ENCODE measurements around the gene ATP1A2.

GRCh38 chr1:160066829-160067745 lies 48.5 kb upstream of the ATP1A2 start:
- TF ChIP-seq SIN3A (IDR thresholded peaks at IDR 0.05; ENCODE audit: borderline replicate concordance, insufficient read depth, low read length) (no peak), TAF1 (IDR thresholded peaks at IDR 0.05; ENCODE audit: borderline replicate concordance, insufficient read depth, low read length) (no peak), POLR2AphosphoS5 (IDR thresholded peaks at IDR 0.05; ENCODE audit: low read depth, low read length) (no peak)
- TF ChIP-seq, protein P1, sequence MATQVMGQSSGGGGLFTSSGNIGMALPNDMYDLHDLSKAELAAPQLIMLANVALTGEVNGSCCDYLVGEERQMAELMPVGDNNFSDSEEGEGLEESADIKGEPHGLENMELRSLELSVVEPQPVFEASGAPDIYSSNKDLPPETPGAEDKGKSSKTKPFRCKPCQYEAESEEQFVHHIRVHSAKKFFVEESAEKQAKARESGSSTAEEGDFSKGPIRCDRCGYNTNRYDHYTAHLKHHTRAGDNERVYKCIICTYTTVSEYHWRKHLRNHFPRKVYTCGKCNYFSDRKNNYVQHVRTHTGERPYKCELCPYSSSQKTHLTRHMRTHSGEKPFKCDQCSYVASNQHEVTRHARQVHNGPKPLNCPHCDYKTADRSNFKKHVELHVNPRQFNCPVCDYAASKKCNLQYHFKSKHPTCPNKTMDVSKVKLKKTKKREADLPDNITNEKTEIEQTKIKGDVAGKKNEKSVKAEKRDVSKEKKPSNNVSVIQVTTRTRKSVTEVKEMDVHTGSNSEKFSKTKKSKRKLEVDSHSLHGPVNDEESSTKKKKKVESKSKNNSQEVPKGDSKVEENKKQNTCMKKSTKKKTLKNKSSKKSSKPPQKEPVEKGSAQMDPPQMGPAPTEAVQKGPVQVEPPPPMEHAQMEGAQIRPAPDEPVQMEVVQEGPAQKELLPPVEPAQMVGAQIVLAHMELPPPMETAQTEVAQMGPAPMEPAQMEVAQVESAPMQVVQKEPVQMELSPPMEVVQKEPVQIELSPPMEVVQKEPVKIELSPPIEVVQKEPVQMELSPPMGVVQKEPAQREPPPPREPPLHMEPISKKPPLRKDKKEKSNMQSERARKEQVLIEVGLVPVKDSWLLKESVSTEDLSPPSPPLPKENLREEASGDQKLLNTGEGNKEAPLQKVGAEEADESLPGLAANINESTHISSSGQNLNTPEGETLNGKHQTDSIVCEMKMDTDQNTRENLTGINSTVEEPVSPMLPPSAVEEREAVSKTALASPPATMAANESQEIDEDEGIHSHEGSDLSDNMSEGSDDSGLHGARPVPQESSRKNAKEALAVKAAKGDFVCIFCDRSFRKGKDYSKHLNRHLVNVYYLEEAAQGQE (IDR thresholded peaks at IDR 0.05; ENCODE audit: insufficient read depth in 1 of 2, low read depth in 2 of 2, low read length in 2 of 2) = no peak
